Inflammatory macrophage treated with lipopolysaccharide for 1 hour (primary cell): ENCODE measurements around the gene CRYL1.

Experiments
- DNase-seq, 2 donors: peaks; one replicate each; pipeline ENCODE4 v3.0.0-alpha.2; 2020 to 2022

Gene CRYL1, protein sequence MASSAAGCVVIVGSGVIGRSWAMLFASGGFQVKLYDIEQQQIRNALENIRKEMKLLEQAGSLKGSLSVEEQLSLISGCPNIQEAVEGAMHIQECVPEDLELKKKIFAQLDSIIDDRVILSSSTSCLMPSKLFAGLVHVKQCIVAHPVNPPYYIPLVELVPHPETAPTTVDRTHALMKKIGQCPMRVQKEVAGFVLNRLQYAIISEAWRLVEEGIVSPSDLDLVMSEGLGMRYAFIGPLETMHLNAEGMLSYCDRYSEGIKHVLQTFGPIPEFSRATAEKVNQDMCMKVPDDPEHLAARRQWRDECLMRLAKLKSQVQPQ

DNA sequence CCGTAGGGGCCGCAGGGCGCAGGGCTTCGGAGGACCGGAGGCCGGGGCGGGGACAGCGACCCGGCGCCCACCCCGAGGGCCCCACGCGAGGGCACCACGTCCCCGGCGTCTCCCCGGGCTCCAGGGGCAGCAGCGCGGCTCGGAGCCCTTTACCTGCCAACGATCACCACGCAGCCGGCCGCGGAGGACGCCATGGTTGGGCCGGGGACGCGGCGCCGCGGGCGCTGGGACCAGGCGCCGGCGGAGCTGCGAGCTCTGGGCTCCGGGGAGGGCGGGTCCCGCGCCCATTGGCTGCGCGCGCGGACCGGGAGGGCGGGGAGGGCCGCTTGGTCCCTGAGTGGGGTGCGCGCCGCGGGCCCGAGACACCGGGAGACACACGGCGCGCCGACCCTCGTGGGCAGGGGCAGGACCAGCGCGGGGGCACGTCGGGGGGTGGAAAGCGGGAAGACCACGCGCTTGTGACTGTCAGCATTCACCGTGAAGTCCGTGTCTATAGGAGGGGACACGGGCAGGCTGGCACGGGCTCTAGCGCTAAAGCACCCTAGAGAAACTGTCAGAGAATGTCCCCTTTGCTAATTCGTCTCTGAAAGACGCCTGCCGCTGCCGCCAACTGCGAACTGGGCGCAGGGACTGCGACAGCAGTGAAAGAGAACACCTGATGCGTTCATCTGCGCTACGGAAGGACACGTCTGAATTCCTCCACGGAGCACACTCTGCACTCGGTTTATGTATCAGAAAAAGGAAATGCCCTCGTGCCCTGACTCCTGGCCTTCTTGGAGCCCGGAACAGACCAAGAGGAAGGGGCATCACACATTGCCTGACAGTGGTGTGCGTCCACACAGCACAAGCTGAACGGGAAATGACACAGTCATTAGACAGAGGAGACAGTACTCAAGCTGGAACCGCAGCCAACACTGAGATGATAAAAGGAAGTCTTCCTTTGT, at the start of gene CRYL1:
TSS of gene CRYL1 (minus strand) at position 257 of the 944 bp plus-strand sequence. CDS start at position 194, 63 bp downstream.
- peak; percentile 72 to 73 for DNase-seq

DNA sequence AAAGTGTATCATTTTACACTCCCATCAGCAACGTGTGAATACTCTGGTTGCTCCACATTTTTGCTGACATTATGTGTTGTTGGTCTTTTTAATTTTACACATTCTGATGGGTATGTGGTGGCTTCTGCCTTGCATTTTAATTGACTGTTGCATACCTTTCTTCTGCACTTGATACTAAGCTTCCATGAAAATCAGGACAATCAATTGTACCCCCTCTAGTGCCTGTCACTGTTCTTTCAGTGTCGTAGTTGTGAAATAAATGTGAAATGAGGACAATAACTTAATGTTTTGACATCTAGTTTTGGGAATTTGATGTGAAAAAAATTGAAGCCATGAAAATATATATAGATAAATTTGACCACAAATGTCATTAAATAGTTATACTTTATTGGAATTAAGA, 48.0 kb upstream of the CRYL1 start:
- no peak for DNase-seq

DNA sequence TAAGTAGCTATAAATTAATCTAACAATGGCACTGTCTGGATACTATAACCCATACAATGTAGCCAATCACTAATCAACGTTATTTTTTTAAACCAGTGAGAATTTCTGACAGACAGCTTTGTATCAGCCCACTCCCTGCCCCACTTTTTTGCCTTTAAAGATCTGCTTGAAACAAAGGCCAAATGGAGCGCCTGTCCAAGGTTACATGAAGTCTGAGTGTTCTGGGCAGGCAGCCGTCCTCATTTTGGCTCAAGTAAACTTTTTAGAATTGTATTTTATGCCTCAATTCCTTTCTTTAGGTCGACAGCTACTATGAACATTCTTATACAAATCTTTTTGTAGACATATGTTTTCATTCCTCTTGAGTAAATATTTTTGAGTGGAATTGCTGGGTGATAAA, 47.5 kb upstream of the CRYL1 start:
- no peak for DNase-seq

DNA sequence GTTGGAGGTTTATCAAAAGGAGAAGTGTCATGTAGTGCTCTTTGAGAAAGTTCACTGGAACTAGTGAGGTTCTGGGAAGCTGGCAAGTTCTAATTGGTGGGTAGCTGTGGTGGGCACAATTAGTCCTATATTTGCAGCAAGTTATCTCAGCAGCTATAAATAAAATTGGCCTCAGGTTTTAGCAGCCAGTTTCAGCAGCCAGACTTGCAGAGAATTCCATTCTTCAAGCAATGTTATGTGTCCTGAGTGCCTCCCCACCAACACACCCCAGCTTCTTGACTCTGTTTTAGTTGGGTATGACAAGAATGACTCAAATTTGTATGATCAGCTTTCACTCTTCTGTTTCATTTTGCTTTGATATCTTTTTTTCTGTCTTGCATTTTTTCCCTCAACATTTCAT, 46.0 kb upstream of the CRYL1 start:
- no peak for DNase-seq

DNA sequence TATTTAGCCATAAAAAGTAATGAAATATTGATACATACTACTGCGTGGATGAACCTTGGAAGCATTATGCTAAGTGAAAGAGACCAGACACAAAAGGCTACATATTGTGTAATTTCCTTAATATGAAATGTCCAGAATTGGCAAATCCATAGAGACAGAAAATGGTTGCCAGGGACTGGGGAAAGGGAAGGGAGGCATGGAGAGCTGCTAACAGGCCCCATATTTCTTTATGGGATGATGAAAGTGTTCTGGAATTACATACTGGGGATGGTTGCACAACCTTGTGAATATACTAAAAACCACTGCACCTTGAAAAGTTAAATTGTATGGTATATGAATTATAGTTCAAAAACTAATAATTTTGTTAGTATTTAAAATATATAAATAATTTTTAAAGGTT, 44.9 kb upstream of the CRYL1 start:
- DNase-seq: peak; percentile 76 to 88

DNA sequence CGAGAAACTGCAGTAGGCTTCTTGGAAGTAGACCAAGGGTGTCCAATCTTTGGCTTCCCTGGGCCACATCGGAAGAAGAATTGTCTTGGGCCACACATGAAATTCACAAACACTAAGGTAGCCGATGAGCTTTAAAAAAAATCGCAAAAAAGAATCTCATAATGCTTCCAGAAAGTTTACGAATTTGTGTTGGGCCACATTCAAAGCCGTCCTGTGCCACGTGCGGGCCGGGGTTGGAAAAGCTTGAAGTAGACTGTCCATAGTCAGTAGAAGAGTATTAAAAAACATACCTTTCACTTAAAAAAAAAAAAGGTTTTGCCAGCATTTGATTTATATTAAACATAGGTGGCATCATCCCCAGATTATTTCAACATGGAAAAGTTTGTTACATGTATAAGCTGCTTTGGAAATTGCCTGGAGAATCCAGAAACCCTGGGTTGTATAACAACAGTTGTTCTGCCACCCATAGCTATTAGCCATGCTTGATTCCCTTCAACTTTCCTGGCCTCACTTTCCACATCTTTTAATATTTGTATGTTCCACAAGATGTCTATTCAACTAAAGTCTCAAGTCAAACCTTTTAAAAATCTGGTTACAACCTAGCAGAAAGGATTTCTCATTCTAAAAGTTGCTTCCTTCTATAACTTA, 42.3 kb upstream of the CRYL1 start:
- DNase-seq: no peak

DNA sequence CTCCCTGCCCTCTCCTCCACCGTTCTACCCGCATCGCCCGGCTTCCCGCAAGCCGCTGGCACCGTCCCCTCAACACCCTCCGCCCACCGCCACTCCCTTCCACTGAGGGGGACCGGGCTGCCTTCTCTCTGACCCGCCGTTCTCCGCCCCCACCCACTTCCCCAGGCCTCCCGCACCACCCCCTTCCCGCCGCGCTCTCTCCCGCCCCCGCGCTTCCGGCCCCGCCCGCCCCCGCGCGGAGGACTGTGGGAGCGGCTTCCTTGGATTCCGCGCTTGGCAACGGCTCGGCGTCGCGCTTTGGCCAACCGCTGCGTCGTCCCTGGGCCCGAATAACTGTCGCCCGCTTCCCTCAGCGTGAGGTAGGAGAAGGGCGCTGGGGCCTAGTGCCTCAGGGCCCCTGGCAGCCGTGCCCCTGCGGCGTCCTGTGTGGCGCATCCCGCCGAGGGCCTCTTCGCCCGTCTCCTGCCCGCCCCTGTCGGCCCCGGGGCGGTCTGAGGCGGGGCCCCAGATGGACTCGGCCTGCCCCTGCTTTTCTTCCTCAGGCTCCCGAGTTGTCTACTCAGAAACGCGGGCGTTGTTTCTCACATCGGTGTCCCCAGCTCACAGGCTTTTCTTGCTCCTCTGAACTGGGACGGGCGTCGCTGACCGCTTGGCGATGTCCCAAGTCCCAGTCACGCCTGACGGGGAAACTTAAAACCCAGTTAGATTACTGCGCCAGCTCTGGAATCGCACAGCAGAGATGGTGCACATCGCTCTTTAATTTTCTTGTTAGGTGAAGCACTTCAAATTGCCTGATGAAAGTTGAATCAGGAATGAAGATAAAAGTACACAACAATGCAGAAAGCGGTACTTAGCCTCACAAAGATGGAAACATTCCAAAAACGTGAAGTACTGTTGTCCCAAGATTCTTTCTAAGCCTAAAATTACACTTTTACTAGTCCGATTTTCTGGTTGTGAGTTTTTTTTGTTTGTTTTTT, 41.5 kb upstream of the CRYL1 start, which contains the start of gene IFT88:
TSS of gene IFT88 (plus strand) at position 260 of the 977 bp plus-strand sequence. CDS start 7,229 bp downstream, outside the sequence.
- peak; percentile 84 to 90 for DNase-seq

DNA sequence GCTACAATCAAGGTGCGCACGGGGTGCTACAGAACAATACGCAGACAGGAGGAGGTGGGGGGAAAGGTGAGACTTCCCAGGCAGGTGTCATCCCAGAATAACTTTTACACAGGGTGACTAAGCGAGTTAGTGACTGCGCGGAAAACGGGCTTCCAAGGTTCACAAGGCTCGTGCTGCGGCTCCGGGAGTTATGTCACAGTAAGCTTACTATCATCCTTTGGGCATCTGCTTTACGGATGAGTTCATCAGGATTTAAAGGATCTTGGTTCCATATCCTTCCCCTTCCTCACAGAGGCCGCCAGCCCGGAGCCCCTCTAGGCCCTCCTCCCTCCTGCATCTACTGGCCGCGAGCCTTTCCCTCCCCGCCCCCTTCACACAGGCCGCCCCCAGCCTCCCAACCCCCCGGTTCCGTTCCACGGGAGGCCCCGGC, 40.8 kb upstream of the CRYL1 start:
- peak in 1 of 2 donors; percentile 53 for DNase-seq

DNA sequence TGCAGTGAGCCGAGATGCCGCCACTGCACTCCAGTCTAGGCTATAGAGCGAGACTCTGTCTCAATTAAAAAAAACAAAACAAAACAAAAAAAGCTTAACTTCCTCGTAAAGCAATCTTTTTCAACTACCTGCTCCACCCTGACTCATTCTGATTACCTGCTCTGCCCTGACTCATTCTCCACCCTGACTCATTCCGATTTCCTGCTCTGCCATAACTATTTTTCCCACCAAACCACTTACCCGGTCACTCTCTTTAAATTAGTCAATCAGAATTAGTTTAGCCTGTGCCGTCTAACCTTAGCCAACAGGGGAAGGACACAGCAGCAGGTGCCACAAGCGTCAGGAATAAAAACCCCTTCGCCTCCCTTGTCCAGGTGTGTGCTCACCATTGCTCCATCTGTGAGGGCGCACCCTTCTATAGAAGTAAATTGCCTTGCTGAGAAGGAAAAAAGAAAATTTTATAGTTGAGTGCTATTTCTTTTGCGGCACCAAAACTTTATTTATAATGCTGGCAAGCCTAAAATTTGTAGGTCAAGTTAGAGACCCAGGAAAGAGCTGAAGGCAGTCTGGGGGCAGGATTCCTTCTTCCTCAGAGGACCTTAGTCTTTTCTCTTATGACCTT, 39.6 kb upstream of the CRYL1 start:
- no peak for DNase-seq

DNA sequence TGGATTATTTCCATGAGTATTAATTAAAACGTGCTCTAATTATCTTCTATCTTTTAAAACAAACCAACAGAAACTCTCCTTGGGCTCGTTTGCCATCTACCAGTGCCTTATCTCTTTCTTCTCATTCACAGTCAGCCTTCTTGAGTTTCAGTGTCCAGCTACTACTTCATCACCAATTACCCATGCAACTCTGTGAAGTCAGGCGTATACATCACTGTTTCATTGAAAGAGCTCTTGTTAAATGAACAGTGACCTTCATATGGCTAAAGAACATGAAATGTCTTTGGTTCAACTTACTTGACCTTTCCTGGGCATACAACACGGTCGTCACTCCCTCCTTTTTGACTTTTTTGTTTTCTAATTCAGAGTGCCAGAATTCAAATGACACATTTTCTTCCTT, 36.1 kb upstream of the CRYL1 start:
- no peak for DNase-seq

DNA sequence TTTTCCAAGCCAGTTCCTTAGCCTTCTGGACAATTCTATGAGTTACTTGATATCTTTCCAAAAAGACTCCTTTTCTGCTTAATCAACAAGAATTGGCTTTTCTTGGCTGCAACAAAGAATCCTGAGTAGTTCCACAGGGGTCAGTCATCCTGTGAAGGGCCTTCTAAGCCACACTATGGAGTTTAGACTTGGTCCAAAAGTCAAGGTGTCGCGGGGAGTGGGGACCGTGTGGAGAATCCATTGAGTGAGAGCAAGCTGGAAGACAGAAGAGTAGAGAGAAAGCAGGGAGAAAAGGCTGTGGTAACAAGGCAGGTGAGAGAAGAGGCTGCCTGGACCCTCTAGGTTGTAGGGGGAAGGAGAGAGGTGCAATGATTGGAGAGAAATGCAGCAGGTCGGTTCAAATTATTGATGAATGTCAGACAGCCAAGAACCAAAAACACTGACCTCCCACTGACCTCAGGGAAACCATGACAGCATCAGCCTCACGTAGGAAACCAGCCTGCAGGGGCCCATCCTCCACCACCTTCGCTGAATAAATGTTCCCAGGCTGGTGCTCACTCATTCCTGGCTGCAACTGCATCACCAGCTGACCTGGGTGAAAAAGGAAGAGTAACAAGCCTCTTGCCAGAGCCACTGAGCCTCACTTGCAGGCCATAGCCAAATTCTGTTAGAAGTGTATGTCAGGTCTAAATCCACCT, 34.2 kb upstream of the CRYL1 start:
- no peak for DNase-seq

DNA sequence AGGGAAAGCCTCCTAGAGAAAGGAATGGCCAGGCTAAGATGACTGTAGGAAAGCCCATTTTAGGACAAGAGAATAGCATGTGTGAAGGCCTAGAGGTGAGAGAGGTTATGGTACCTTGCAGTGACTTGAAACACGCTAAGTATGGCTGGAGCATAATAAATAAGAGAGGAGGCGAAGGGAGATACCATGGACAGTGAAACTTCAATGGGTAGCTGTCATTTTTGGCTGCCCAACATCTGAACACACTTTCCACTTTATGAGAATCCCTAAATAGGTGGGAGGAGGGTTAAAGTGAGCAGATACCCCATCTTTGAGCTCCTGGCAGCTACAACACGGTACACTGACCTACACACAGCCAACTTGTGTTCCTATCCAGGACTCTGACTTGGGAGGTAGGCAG, 33.3 kb upstream of the CRYL1 start:
- no peak for DNase-seq

DNA sequence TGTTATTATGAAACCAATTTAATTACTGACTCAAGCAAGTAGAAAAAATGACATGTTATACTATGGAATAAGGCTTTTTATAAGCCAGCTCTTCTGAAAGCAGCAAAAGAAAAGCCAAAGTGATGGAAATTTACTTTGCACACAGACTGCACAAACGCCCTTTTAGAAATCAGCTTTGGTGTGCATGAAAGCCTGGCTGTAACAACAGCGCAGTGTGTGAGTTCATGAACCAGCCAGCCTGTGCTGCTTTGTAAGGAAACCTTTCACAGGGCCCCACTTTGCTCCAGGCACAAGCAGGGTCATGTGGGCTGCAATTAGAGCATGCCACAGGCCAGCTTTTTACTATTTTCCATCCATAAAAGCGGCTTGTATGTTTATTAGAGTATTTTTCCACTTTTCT, 27.7 kb upstream of the CRYL1 start:
- DNase-seq: no peak

DNA sequence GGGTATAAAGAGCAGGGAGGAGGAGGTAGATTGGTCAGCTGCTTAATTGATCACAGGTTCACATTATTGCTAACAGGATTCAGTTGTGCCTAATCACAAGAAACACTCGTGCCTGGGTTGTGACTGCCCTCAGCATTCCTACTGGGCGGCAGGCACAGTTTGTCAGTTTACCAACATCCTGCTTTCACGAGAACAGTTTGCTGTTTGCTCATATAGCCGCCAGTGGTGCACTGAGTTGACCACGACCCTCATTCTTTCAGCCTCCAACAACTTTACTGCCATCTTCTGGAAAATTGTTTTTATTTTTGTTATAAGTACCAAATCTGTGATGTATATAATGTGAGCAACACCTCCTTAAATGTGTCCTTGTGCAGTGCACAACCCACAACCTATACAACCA, 25.1 kb upstream of the CRYL1 start:
- no peak for DNase-seq

DNA sequence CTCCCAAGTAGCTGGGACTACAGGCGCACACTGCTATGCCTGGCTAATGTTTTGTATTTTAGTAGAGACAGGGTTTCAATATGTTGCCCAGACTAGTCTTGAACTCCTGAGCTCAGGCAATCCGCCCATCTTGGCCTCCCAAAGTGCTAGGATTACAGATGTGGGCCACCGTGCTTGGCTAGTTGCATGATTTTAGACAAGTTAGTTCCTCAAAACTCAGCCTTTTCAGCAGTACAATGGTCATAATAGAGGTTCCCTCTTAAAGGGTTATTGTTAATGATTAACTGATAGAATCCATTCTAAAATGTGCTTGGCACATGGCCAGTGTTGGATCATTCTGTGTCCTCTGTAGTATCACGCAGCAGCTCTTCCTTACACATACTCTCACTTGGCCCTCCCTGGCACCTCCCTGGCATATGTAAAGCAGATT, 21.8 kb upstream of the CRYL1 start:
- DNase-seq: no peak

DNA sequence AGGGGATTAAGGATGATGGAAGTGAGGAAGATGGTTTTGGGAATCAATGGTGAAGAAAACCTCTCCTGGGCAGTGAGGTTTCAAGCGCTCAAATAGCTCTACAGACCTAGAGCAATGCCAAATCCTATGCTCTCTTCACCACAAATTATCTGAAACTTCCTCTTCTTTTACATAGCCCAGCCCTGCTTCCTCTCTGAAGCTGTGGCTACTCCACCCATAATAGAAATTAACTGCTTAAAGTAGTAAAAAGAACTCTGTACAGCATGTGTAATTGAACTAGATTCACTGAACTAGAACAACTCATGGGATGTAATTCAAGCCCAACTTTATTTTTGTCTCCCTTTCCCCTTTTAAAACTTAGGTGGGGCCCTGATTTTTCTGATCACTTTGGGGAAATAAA, 20.9 kb upstream of the CRYL1 start:
- DNase-seq: peak; percentile 30 to 60

DNA sequence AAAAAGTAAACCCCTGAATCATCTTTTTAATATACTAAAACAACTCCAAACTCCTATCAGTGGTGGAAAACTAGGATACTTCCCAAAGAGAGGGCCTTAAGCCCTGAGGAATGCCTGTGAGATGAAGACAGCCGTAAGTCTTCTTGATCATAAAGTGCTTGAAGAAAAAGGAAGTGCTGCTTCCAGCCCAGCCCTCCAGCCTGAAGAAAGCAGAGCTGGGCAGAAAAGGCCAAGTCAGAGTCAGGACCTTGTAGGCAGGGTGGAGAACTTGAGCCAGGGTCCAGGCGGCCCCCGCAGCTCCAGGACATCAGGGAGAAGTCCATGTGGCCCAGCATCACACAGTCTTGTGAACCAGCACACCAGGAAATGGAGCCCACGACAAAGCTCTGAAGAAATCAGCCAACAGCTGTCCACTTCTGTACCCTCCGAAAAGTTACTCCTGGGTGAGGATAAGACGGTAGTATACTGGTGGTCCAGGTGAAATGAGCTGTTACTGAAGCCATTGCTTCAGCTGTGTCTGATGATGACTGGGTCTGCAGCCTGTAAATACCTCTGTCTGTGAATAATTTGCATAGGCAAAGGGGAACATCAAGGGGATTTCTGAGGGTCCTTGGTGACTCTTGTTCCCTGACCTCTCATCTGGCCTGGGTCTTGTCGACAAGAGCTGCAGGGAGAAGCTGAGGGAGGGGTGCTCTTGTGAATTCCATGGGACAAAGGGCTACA, 18.7 kb upstream of the CRYL1 start:
- peak; percentile 42 to 53 for DNase-seq

DNA sequence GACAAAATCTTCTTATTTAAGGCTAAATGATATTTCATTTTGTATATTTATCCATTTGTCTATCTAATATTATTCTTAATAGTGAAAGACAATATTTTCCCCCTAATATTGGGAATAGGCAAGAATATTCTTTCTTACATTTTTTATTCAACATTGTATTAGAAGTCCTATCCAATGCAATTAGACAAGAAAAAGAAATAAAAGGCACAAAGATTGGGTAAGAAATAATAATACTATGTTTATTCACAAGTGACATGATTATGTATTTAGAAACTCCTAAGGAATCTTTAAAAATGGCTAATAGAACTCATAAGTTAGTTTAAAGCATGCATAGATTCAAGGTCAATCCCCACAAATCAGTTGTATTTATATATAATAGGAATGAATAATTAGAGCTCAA, 11.3 kb upstream of the CRYL1 start:
- no peak for DNase-seq

DNA sequence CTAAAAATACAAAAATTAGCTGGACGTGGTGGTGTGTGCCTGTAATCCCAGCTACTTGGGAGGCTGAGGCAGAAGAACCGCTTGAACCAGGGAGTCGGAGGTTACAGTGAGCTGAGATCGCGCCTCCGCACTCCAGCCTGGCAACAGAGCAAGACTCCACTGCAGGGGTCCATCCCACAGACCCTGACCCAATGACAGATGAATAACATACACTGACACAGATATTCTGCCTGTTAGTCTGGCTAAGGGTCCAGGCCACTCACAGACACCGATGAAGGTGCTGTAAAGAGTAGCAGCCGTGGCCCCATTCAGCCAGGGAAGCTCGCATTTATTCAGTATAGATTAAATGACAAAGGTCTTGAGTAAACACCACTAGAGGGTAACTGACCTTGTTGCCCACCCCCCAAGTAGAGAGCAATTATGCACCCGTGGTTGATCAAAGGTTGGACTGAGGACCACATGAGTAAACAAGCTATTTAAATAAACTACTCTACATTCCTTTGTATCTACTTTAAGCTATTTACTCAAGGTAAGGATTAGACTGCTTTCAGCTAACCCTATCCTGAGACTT, 8.5 kb upstream of the CRYL1 start:
- no peak for DNase-seq

DNA sequence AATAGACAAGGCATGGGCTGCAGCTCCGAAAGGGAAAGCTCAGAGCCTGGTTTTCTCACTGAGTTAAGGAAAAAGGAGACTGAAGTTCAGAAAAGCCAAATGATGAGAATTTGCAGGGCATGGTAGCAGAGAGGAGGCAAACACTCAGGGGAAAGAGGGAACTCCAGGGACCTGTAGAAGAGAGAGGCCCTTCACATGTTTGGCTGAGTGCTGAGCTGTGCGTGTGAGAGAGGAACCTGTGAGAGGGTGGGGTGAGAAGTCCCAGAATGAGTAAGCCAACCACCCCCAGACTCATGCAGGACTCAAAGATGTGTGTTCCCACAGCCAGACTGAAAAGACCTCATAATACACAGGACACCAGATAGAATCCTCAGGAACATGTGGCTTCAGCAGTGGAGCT, 2.8 kb upstream of the CRYL1 start:
- peak in 1 of 2 donors; percentile 62 for DNase-seq
